ENCODE results near the gene FAIM.
A peak's percentile ranks its signal among the peaks of the same experiment; 100 is the strongest.
"Not testable (repeated sequence)": the region's sequence is repeated elsewhere in the genome, so short reads cannot be mapped to it uniquely, and the experiment has no call there.

FAIM gene

DNA sequence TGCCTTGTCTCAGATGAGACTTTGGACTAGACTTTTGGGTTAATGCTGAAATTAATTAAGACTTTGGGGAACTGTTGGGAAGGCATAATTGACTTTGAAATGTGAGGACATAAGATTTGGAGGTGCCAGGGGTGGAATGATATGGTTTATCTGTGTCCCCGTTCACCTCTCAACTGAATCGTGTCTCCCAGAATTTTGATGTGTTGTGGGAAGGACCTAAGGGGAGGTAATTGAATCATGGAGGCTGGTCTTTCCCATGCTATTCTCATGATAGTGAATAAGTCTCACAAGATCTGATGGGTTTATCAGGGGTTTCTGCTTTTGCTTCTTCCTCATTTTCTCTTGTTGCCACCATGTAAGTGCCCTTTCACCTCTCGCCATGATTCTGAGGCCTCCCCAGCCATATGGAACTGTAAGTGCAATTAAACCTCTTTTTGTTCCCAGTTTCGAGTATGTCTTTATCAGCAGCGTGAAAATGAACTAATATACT, 4.4 kb upstream of the FAIM start:
- DNase-seq: peak; percentile 68

GRCh38 chr3:138609898-138610266, 1.3 kb downstream of the FAIM start:
- DNase-seq: no peak

DNA sequence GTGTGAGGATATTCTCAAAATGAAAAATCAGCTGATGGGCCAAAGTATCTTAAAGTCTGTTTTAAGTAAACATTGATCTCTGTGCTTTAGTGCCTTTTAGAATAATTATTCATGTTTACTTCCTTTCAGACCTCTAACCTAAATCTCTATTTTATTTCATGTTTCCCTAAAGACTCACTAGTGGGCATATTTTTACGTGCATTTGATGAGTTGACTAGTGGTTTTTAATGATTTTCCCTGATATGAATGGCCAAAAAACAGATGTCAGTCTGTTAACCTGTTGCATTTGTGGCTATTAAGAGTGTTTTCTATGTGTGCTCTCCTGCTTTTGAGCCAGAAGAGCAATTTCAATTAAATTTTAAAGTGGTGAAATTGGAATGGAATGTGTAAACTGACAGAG, 6.9 kb downstream of the FAIM start:
- no peak for DNase-seq

DNA sequence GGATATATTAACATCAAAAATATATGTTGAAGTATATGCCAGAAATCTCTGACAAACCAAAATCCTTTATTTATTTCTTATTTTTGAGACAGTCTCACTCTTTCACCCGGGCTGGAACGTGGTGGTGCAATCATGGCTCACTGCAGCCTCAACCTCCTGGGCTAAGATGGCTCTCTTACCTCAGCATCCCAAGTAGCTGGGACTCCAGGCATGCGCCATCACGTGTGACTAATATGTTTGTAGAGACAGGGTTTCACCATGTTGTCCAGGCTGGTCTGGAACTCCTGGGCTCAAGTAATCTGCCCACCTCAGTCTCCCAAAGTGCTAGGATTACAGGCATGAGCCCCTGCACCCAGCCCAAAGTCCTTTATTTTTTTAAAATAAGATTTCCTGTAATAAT, 11.9 kb downstream of the FAIM start:
- DNase-seq: no peak

- no peak for DNase-seq
These were observed 15.9 kb downstream of the FAIM start for GRCh38 chr3:138624518-138624917.

DNA sequence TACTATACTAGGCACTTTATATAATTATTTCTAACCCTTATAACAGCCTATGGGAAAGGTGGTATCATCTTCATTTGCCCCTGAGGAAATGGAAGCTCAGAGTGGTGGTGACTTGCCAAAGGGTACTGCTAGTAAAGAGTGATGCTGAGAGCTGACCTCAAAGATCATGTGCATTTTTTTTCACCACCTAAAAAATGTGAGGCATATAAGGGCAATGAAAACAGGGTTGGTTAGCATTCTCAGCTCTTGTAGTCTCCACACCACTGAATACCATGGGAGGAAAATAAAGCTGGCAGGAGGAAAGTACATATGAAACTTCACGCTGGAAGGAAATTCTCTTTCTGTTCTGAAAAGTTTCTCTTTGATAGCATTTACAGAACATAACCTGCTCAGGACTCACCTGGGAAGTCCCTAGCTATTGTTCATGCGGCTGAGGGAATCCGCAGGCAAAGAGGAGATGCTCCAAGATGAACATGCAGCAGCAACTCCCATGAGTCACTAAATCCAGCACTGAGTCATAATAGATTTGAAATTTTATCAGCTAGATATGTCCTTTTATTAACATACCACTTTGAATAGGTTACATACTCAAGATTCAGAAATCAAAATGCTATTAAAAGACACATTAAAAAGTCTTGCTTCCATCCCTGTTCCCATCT, 17.3 kb downstream of the FAIM start:
- DNase-seq: no peak

GRCh38 chr3:138629526-138629925, 21.0 kb downstream of the FAIM start:
- DNase-seq: no peak

- DNase-seq: no peak
These were observed 30.1 kb downstream of the FAIM start for GRCh38 chr3:138638641-138639040.

DNA sequence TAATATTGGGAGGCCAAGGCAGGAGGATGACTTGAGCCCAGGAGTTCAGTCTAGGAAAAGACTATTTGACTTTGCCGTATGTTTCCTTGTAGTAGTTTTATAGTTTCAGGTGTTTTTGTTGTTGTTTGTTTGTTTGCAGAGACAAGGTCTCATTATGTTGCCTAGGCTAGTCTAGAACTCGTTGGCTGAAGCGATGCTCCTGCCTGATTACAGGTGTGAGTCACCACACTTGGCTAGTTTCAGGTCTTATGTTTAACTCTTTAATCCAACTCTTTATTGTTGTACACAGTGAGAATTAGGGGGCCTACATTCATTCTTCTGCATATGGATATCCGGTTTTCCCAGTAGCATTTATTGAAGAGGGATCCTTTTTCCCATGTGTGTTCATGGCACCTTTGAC, 32.0 kb downstream of the FAIM start:
- no peak for DNase-seq

DNA sequence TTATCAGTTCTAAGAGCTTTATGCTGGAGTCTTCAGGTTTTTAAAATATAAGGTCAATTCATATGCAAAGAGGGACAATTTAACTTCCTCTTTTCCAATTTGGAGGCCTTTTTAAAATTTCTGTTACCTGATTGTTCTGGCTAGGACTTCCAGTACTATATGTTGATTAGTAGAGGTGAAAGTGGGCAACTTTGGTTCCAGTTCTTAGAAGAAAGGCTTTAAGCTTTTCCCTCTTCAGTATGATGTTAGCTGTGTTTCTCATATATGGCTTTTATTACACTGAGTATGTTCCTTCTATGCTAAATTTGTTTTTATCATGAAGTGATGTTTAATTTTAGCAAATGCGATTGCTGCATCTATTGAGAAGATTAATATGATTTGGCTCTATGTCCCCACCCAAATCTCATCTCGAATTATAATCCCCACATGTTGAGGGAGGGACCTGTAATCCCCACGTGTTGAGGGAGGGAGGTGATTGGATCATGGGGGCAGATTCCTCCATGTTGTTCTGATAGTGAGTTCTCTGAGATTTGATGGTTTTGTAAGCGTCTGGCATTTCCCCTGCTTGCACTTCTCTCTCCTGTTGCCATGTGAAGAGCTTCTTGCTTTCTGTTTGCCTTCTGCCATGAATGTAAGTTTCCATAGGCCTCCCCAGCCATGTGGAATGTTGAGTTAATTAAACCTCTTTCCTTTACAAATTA, 33.8 kb downstream of the FAIM start:
- no peak for DNase-seq

- DNase-seq: no peak
These were observed 34.3 kb downstream of the FAIM start for GRCh38 chr3:138642927-138643253.

- no peak for DNase-seq
These were observed 37.4 kb downstream of the FAIM start for GRCh38 chr3:138646008-138646407.

GRCh38 chr3:138646513-138646912, 37.9 kb downstream of the FAIM start:
- DNase-seq: no peak

GRCh38 chr3:138649134-138649533, 40.6 kb downstream of the FAIM start:
- DNase-seq: no peak

DNA sequence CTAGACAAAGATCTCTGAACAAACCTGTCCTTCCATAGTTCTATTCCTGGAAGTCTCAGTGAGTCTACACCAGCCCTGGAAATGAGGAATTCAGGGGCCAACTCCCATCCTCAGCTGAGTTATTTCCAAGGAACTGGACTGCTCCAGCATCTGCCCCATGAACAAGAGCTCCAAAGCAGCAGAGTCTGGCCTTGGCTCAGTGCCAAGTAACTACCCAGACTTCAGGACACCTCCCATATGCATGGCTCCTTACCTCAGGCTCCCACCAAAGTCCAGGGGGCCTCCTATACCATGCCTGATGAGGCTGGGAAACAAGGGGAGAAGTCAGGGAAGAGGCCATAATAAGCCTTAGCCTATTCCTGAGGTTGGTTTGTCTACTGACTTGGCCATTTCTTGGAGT, 45.0 kb downstream of the FAIM start:
- DNase-seq: no peak

DNA sequence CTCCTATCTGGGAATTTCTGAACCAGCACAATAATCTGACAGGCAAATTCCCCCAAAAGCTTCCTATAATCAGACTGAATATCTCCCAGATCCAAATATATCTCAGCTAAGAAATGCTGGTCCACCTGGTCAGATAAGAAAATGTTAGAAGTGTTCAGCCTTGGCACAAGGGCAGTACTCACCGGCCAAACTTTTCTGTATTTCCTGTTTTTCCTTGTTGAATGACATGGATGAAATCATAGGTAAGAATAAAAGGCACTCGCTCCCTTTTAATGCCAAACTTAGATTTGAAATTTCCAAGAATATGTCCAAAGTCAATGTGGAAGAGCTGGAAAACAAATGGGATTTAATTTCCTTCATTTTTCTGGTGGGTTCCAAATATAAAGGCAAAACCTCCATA, 48.9 kb downstream of the FAIM start:
- no peak for DNase-seq

DNA sequence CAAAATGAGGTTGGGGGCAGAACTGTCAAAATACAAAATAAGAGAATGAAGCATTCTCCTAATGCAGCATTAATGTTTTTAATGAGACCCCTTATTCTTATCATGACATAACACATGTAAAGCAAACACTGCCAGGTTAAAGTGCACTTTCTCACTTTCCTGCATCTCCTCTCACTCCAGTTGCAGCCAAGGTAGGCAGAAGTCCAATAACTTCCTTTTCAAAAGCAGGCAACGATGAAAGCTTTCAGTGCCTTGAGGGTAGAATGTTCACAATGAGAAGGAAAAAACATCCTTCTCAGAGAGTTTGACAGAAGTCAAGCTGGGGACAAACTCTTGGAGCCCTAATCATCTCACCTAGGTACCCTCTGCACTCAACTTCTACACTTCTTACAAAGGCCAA, 59.5 kb downstream of the FAIM start:
- no peak for DNase-seq

- DNase-seq: no peak
These were observed 61.8 kb downstream of the FAIM start for GRCh38 chr3:138670407-138670806.

- DNase-seq: no peak
These were observed 65.3 kb downstream of the FAIM start for GRCh38 chr3:138673641-138674530.

DNA sequence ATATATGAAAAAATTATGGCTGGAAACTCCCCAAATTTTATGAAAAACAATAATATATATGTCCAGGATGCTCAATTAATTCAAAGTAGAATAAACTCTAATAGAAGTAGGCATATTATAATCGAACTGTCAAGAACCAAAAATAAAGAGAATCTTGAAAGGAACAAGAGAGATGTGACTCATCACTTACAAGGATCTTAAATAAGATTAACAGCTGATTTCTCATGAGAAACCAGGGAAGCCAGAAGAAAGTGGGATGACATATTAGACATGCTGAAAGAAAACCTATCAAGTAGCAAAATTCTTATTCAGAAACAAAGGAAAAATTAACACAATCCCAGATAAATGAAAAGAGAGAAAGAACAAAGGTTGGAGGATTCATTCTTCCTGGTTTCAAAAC, 66.8 kb downstream of the FAIM start:
- DNase-seq: no peak

DNA sequence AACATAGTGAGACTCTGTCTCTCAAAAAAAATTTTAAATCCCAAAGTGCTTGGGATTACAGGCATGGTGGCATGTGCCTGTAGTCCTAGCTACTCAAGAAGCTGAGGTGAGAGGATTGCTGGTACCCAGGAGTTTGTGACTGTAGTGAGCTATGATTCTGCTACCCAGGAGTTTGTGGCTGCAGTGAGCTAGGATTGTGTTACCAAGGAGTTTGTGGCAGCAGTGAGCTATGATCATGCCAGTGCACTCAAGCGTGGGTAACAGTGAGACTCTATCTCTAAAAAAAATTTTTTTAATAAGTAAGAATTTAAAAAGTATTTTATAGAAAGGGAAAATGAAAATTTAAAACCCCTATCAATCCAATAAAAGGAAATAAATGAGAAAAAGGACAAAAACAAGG, 69.5 kb downstream of the FAIM start:
- DNase-seq: no peak

GRCh38 chr3:138678874-138679392, 70.4 kb downstream of the FAIM start:
- DNase-seq: no peak

- DNase-seq: not testable (repeated sequence)
These were observed 72.4 kb downstream of the FAIM start for GRCh38 chr3:138680974-138681373.

Measured in inflammatory macrophage treated with lipopolysaccharide for 4 hours (primary cell).